Hepatocyte (in vitro differentiated cells): ENCODE data around the gene ASIP.

Experiments
- CTCF ChIP-seq: fragments of 200-600 bp; sonication (generic); IDR thresholded peaks from 2 replicates; pipeline ENCODE4 v1.5.1; 2016; ENCODE audit warnings: antibody characterized with exemption, mild to moderate bottlenecking; ENCODE audit not compliant: poor library complexity
- EZH2 ChIP-seq: fragments of 200-600 bp; sonication (generic); IDR thresholded peaks from 2 replicates; pipeline ENCODE4 v1.6.1; 2016; ENCODE audit warnings: antibody characterized with exemption, mild to moderate bottlenecking, borderline replicate concordance

GRCh38 chr20:34262488-34263288 lies 21.5 kb downstream of the ASIP start:
- TF ChIP-seq EZH2 = no peak
- TF ChIP-seq CTCF = no peak
